Progenitor cell of endocrine pancreas (in vitro differentiated cells): ENCODE results near the gene NAGLU. TPM values are rescaled to one million over a fixed set of nuclear protein-coding genes. Genes with fewer than 3 reads are reported as not detected.
A peak's percentile ranks its signal among the peaks of the same experiment; 100 is the strongest.

Experiments used
- DNase-seq: peaks from one replicate; pipeline ENCODE4 v3.0.0; 2021; ENCODE audit warnings: low spot score; ENCODE audit not compliant: unreplicated experiment
- H3K27ac Mint-ChIP-seq: 2 replicates; pipeline ENCODE4 v1.8.0; 2021; ENCODE audit warnings: mild to moderate bottlenecking, moderate library complexity, mixed read lengths
- H3K27me3 Mint-ChIP-seq: 2 replicates; pipeline ENCODE4 v1.8.0; 2021; ENCODE audit warnings: mixed read lengths
- H3K36me3 Mint-ChIP-seq: 2 replicates; pipeline ENCODE4 v1.8.0; 2022; ENCODE audit warnings: mixed read lengths; ENCODE audit not compliant: insufficient read depth
- H3K4me1 Mint-ChIP-seq: 2 replicates; pipeline ENCODE4 v1.8.0; 2021; ENCODE audit warnings: low read depth, mixed read lengths
- H3K4me3 Mint-ChIP-seq: 2 replicates; pipeline ENCODE4 v1.8.0; 2021; ENCODE audit warnings: low read depth, mild to moderate bottlenecking, moderate library complexity, mixed read lengths
- H3K9me3 Mint-ChIP-seq: 2 replicates; pipeline ENCODE4 v1.8.0; 2021; ENCODE audit warnings: low read depth, mixed read lengths
- CTCF ChIP-seq: fragments of 200-600 bp; sonication (generic); IDR thresholded peaks from one replicate; pipeline ENCODE4 v1.5.0; 2021; ENCODE audit warnings: antibody characterized with exemption, mild to moderate bottlenecking; ENCODE audit not compliant: unreplicated experiment
- total RNA-seq: library from RNA; stranded (reverse); gene quantifications from 2 replicates; pipeline ENCODE4 v1.2.1, GENCODE V29; 2021

The NAGLU gene
- total RNA-seq, 1 donor from 2014 or later = 19.0 TPM

DNA sequence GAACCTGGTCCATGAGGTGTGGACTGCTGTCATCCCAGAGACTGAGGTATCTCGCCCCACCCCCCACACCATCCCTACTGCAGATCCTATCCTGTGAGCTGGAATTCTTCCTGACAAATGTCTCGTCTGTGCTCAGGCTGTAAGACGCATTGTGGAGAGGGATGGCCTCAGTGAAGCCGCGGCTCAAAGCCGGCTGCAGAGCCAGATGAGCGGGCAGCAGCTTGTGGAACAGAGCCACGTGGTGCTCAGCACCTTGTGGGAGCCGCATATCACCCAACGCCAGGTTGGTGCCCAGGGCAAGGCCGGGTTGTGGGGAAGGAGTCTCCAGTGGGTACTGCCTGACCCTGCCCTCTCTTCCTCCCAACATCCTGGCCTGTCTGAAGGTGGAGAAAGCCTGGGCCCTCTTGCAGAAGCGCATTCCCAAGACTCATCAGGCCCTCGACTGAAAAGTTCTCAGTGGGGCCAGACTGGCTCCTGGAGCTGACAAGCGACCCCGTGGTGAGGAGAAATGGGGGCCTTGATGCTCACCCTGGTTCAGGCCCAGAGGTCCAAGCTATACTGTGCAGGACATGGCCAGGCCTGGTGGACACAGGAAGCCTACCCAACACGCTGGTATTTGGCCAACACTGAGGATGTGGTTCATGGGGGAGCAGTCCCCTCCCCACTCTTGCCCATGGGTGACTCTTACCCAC, 29.6 kb downstream of the NAGLU start:
- H3K36me3 Mint-ChIP-seq = peaks cover 3% of the 10 kb centered on the region
- no peak for DNase-seq
- no peak for TF ChIP-seq CTCF
- no peaks in the 10 kb centered on the region for H3K9me3 Mint-ChIP-seq
- H3K27me3 Mint-ChIP-seq = no peaks in the 10 kb centered on the region
- H3K4me1 Mint-ChIP-seq = peaks cover 20% of the 10 kb centered on the region
- peak overlapping the region; percentile 91 for H3K4me3 Mint-ChIP-seq
- no peak overlapping the region for H3K27ac Mint-ChIP-seq

DNA sequence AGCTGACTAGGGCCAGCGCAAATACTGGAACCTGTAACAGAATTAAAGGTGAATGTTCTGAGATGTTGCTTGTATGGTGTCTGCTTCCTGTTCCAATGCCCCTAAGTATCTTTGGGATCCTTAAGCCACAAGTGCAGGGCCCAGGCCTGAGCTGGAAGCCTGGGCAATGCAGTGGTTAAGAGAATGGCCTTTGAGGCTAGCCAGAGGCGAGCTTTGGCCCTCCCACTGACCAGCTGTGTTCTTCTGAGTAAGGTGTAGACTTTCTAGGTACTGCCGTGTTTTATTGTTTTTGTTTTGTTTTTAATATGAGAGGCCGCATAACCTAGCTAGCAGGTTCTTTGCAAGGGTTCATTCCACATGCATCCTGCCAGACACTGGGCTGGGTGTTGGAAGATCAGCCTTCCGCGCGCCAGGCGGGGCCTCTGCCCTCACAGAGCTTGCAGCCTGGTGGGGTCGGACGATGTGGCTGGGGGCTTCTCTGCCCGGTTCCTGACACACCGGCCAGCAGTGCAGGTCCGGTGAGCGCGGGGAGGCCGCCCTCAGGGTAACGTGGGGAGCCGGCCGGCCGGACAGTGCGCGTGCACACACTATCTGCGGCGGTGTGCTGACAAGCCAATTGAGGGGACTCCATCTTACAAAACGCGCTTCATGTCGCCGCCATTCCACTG, 30.3 kb downstream of the NAGLU start:
- no peak for TF ChIP-seq CTCF
- no peak for DNase-seq
- Mint-ChIP-seq H3K36me3 (peaks cover 4% of the 10 kb centered on the region), H3K9me3 (no peaks in the 10 kb centered on the region), H3K27ac (peak overlapping the region; percentile 74), H3K4me3 (peak overlapping the region; percentile 91), H3K4me1 (peaks cover 19% of the 10 kb centered on the region), H3K27me3 (no peaks in the 10 kb centered on the region)

DNA sequence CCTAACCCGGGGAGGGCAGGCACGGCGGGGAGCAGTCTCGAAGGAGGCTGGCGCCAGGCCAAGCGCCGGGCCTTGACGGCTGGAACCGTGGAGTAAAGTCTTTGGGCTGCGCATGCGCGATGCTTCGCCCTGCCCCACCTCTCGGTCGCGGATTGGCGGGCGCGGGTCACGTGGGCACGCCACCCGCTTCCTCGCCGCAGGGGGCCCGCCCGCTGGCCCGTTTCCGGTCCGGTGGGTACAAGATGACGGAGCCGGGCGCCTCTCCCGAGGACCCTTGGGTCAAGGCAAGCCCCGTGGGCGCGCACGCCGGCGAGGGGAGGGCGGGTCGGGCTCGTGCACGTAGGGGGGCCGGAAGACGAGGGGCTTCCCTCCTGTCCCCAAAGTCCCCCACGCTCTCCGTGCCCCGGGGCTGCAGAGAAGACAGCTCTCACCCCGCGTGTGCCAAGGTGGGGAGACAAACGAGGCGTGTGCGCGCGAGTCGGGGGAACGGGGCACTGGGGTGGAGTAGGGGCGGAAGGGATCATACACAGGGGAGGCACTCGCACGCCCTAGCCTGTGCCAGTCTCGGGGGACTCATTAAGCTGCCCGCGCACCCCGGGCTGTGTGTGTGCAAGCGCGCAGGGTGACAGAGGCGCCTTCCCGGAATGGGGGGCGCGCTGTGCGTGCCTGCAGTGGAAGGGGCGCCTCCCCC, 31.0 kb downstream of the NAGLU start, which contains the start of gene MLX:
TSS of gene MLX (plus strand) at position 218 of the 691 bp plus-strand sequence. CDS start at position 243, 25 bp downstream.
- peak; percentile 88 for DNase-seq
- peak within 1 kb of the TSS; percentile 91 for H3K4me3 Mint-ChIP-seq
- peaks cover 8% of the 10 kb centered on the region for H3K36me3 Mint-ChIP-seq
- peaks cover 17% of the 10 kb centered on the region for H3K4me1 Mint-ChIP-seq
- no peaks in the 10 kb centered on the region for H3K9me3 Mint-ChIP-seq
- TF ChIP-seq CTCF = no peak
- peak within 1 kb of the TSS; percentile 79 for H3K27ac Mint-ChIP-seq
- H3K27me3 Mint-ChIP-seq = no peaks in the 10 kb centered on the region

GRCh38 chr17:42568341-42569111, 32.5 kb downstream of the NAGLU start:
- peaks cover 9% of the 10 kb centered on the region for H3K4me1 Mint-ChIP-seq
- H3K27me3 Mint-ChIP-seq = no peaks in the 10 kb centered on the region
- peak overlapping the region; percentile 33 for H3K4me3 Mint-ChIP-seq
- H3K9me3 Mint-ChIP-seq = no peaks in the 10 kb centered on the region
- TF ChIP-seq CTCF = no peak
- H3K36me3 Mint-ChIP-seq = peaks cover 14% of the 10 kb centered on the region
- H3K27ac Mint-ChIP-seq = no peak overlapping the region
- DNase-seq = no peak
